ENCODE data around the gene MIB1.
"Not testable (repeated sequence)": the region's sequence is repeated elsewhere in the genome, so short reads cannot be mapped to it uniquely, and the experiment has no call there.

Gene MIB1

GRCh38 chr18:21745231-21745630, 4.6 kb downstream of the MIB1 start:
- no peak for DNase-seq

GRCh38 chr18:21747268-21747667, 6.7 kb downstream of the MIB1 start:
- DNase-seq: no peak

GRCh38 chr18:21747764-21748693, 7.4 kb downstream of the MIB1 start:
- no peak for DNase-seq

GRCh38 chr18:21757833-21758232, 17.2 kb downstream of the MIB1 start:
- no peak for DNase-seq

GRCh38 chr18:21759836-21760235, 19.2 kb downstream of the MIB1 start:
- no peak for DNase-seq

- no peak for DNase-seq
These were observed 19.7 kb downstream of the MIB1 start for GRCh38 chr18:21760321-21760720.

GRCh38 chr18:21761471-21762115, 21.0 kb downstream of the MIB1 start:
- no peak for DNase-seq

GRCh38 chr18:21762181-21762772, 21.7 kb downstream of the MIB1 start:
- DNase-seq: no peak

GRCh38 chr18:21763846-21764646, 23.5 kb downstream of the MIB1 start:
- DNase-seq: no peak

GRCh38 chr18:21769206-21769605, 28.6 kb downstream of the MIB1 start:
- no peak for DNase-seq

- DNase-seq: no peak
These were observed 34.1 kb downstream of the MIB1 start for GRCh38 chr18:21774722-21775121.

GRCh38 chr18:21777814-21778213, 37.2 kb downstream of the MIB1 start:
- no peak for DNase-seq

- no peak for DNase-seq
These were observed 45.9 kb downstream of the MIB1 start for GRCh38 chr18:21786526-21786925.

GRCh38 chr18:21796089-21796488, 55.5 kb downstream of the MIB1 start:
- DNase-seq: not testable (repeated sequence)

GRCh38 chr18:21798126-21798525, 57.5 kb downstream of the MIB1 start:
- DNase-seq: no peak

GRCh38 chr18:21799721-21800120, 59.1 kb downstream of the MIB1 start:
- no peak for DNase-seq

GRCh38 chr18:21803495-21803894, 62.9 kb downstream of the MIB1 start:
- DNase-seq: no peak

- no peak for DNase-seq
These were observed 65.3 kb downstream of the MIB1 start for GRCh38 chr18:21805771-21806366.

- DNase-seq: no peak
These were observed 67.6 kb downstream of the MIB1 start for GRCh38 chr18:21808185-21808584.

GRCh38 chr18:21809725-21810124, 69.1 kb downstream of the MIB1 start:
- no peak for DNase-seq

GRCh38 chr18:21815101-21815500, 74.5 kb downstream of the MIB1 start:
- no peak for DNase-seq

GRCh38 chr18:21820033-21820810, 79.6 kb downstream of the MIB1 start:
- no peak for DNase-seq

Measured in stimulated activated naive CD4-positive, alpha-beta T cell treated with Interleukin-2 at 50 U/mL for 16 hours (primary cell).